ENCODE results near the gene SLC10A7. TPM values are rescaled to one million over a fixed set of nuclear protein-coding genes. Genes with fewer than 3 reads are reported as not detected.

SLC10A7 gene
- total and polyA plus RNA-seq, 9 of the 15 experiments (the other 6 are each of a cell fraction or from before 2014, with no cell fraction given), result 6.4 to 22.8 (median 16.1) TPM

DNA sequence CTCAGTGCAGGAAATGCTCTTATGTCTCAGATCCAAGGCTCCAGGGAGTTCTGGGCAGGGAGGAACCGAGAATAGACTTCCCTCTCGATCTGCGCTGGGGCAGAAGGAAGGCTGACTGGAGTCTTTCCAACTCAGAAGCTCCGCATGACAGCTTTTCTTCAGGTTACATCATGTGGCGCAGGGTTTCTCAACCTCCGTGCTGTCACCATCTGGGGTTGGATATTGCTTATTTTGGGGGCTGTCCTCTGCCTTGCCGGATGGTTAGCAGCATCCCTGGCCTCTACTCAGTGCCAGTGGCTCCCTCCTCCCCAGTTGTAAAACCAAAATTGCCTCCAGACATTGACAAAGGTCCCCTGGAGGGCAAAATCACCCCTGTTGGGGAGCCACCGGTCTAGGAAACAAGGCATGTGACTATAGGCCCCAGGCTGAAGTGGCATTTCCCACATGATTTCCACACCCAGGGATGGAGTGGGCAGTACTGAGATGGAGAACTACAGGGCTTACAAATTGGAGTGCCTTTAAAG lies 286.0 kb downstream of the SLC10A7 start (continued):
- TF ChIP-seq ZNF175 (CRISPR knock-in tag; IDR thresholded peaks at IDR 0.05; ENCODE audit: low read depth) (peak; percentile 94), CEBPG (CRISPR knock-in tag; IDR thresholded peaks at IDR 0.05) (peak; percentile 65), CEBPG (tag; conservative IDR thresholded peaks at IDR 0.05 in 1 of 2, IDR thresholded peaks at IDR 0.05 in 1 of 2) (peak; percentile 91 to 92), MCM2 (IDR thresholded peaks at IDR 0.05; ENCODE audit: low read depth) (no peak), ZNF766 (CRISPR knock-in tag; conservative IDR thresholded peaks at IDR 0.05) (peak; percentile 94), L3MBTL2 (IDR thresholded peaks at IDR 0.05) (peak; percentile 72), ZNF584 (CRISPR knock-in tag; IDR thresholded peaks at IDR 0.05; ENCODE audit: low read depth) (peak; percentile 89), SMAD4 (CRISPR knock-in tag; conservative IDR thresholded peaks at IDR 0.05) (peak; percentile 50; the same call in 1 of the 2 replicates), ZNF589 (CRISPR knock-in tag; IDR thresholded peaks at IDR 0.05; ENCODE audit: low read depth) (peak; percentile 75), NFIX (CRISPR knock-in tag; IDR thresholded peaks at IDR 0.05; ENCODE audit: low read depth) (no peak), CXXC5 (CRISPR knock-in tag; IDR thresholded peaks at IDR 0.05) (0 out of 2 replicates have a peak, but pooled peaks have one; percentile 46), TRIM24 (IDR thresholded peaks at IDR 0.05) (peak; percentile 88 to 89; a peak in 2 of 4 replicates)
- TF ChIP-seq, protein P1, sequence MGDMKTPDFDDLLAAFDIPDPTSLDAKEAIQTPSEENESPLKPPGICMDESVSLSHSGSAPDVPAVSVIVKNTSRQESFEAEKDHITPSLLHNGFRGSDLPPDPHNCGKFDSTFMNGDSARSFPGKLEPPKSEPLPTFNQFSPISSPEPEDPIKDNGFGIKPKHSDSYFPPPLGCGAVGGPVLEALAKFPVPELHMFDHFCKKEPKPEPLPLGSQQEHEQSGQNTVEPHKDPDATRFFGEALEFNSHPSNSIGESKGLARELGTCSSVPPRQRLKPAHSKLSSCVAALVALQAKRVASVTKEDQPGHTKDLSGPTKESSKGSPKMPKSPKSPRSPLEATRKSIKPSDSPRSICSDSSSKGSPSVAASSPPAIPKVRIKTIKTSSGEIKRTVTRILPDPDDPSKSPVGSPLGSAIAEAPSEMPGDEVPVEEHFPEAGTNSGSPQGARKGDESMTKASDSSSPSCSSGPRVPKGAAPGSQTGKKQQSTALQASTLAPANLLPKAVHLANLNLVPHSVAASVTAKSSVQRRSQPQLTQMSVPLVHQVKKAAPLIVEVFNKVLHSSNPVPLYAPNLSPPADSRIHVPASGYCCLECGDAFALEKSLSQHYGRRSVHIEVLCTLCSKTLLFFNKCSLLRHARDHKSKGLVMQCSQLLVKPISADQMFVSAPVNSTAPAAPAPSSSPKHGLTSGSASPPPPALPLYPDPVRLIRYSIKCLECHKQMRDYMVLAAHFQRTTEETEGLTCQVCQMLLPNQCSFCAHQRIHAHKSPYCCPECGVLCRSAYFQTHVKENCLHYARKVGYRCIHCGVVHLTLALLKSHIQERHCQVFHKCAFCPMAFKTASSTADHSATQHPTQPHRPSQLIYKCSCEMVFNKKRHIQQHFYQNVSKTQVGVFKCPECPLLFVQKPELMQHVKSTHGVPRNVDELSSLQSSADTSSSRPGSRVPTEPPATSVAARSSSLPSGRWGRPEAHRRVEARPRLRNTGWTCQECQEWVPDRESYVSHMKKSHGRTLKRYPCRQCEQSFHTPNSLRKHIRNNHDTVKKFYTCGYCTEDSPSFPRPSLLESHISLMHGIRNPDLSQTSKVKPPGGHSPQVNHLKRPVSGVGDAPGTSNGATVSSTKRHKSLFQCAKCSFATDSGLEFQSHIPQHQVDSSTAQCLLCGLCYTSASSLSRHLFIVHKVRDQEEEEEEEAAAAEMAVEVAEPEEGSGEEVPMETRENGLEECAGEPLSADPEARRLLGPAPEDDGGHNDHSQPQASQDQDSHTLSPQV (IDR thresholded peaks at IDR 0.05), result no peak
- TF ChIP-seq, protein P2, sequence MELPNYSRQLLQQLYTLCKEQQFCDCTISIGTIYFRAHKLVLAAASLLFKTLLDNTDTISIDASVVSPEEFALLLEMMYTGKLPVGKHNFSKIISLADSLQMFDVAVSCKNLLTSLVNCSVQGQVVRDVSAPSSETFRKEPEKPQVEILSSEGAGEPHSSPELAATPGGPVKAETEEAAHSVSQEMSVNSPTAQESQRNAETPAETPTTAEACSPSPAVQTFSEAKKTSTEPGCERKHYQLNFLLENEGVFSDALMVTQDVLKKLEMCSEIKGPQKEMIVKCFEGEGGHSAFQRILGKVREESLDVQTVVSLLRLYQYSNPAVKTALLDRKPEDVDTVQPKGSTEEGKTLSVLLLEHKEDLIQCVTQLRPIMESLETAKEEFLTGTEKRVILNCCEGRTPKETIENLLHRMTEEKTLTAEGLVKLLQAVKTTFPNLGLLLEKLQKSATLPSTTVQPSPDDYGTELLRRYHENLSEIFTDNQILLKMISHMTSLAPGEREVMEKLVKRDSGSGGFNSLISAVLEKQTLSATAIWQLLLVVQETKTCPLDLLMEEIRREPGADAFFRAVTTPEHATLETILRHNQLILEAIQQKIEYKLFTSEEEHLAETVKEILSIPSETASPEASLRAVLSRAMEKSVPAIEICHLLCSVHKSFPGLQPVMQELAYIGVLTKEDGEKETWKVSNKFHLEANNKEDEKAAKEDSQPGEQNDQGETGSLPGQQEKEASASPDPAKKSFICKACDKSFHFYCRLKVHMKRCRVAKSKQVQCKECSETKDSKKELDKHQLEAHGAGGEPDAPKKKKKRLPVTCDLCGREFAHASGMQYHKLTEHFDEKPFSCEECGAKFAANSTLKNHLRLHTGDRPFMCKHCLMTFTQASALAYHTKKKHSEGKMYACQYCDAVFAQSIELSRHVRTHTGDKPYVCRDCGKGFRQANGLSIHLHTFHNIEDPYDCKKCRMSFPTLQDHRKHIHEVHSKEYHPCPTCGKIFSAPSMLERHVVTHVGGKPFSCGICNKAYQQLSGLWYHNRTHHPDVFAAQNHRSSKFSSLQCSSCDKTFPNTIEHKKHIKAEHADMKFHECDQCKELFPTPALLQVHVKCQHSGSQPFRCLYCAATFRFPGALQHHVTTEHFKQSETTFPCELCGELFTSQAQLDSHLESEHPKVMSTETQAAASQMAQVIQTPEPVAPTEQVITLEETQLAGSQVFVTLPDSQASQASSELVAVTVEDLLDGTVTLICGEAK (IDR thresholded peaks at IDR 0.05), result no peak
- TF ChIP-seq, protein P2 (CRISPR knock-in tag; IDR thresholded peaks at IDR 0.05), result no peak

Data from K562 (cell line).